SHP77 (cell line): ENCODE results near the gene ZFP36L2.

Experiments used
- DNase-seq, 2 experiments: peaks; one replicate each; lab custom pipeline; 2025; lab: John Stamatoyannopoulos, UW

Gene ZFP36L2, protein sequence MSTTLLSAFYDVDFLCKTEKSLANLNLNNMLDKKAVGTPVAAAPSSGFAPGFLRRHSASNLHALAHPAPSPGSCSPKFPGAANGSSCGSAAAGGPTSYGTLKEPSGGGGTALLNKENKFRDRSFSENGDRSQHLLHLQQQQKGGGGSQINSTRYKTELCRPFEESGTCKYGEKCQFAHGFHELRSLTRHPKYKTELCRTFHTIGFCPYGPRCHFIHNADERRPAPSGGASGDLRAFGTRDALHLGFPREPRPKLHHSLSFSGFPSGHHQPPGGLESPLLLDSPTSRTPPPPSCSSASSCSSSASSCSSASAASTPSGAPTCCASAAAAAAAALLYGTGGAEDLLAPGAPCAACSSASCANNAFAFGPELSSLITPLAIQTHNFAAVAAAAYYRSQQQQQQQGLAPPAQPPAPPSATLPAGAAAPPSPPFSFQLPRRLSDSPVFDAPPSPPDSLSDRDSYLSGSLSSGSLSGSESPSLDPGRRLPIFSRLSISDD

GRCh38 chr2:43226558-43226954 lies at the start of gene ZFP36L2:
Gene ZFP36L2, minus strand, starts transcription at chr2:43226606. Its CDS starts 291 bp downstream, at chr2:43226315.
- peak; percentile 85 to 92 for DNase-seq

- no peak for DNase-seq
Observed at GRCh38 chr2:43274721-43275120, 48.3 kb upstream of the ZFP36L2 start.

DNA sequence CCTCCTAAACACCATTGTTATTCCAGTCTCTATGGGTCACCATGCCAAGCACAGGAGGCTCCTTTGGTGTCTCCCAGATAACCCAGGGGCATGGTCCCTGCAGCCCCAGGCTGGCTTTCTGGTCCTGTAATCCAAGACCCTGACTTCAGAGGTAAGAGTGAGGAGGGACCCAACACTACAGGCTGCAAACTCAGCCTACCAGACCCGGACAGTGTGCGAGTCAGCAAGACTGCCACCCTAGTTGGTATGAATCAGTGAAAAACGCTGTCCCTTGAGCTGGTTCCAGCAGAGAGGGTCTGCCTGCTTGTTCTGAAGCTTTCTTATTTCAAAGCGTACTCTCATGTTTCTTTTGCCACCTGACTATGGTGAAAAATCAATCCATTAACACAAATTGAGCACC lies 47.6 kb upstream of the ZFP36L2 start:
- no peak for DNase-seq

GRCh38 chr2:43273529-43273928 lies 47.1 kb upstream of the ZFP36L2 start:
- DNase-seq, result no peak

- DNase-seq, result no peak
Observed at GRCh38 chr2:43270930-43271615, 44.7 kb upstream of the ZFP36L2 start.

DNA sequence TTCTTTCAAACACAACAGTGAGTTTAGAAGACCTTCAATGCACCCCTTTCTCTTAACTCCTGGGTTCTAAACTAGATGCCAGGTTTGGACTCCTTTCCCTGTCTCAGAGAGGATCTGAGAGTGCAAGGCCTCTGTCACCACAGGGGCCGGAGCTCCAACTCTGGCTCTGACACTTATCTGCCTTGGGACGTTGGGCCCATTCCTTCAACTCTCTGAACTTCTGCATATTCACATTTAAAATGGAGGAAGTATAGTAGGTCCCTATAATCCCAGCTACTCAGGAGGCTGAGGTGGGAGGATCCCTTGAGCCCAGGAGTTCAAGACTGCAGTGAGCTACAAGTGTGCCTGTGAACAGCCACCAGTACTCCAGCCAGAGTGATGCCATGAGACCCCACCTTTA lies 44.1 kb upstream of the ZFP36L2 start:
- DNase-seq, result no peak

- peak in 1 of 2 experiments; percentile 35 for DNase-seq
Observed at GRCh38 chr2:43269706-43270105, 43.3 kb upstream of the ZFP36L2 start.

- peak; percentile 94 for DNase-seq
Observed at GRCh38 chr2:43269074-43269572, 42.7 kb upstream of the ZFP36L2 start.

DNA sequence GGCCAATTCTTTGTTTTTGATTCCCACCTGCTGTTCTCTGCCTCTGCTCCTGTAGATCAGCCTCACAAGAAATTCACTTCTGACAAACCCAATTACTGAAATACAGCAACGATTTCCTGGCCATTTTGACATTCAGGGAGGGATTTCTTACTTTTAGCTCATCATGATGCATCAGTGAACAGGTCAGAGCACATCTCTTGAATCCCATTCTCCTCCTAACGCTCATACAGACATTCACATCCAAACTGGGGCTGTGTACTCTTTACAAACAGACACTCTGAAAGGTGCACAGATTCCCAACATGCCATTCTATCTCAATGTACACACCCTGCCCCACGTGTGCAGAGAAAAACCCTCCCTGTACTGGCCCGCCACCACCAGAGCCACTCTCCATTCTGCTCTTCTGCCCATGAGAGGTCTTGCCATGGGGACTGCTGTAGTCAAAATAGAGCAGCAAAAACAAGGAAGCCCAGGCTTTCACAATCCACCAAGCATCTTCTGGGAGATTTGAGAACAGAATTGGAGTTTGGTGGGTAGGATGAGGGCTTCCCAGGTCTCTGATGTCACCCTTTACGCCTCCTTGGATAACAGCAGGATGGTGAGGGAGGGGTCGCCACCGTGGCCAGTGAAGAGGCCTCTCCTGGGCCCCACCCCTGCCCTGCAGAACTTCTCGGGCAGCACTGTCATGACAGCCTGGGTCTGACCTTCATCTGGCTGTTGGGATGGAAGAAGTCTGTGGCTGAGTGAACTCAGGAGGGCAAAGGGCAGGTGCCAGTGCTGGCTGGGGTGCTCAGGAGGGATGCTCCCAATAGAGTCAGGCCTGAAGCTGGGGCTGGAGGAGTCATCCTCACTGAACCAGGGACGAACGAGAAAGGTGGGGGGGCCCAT lies 41.9 kb upstream of the ZFP36L2 start:
- DNase-seq, result no peak

GRCh38 chr2:43267381-43267780 lies 41.0 kb upstream of the ZFP36L2 start:
- no peak for DNase-seq

- no peak for DNase-seq
Observed at GRCh38 chr2:43266711-43267111, 40.3 kb upstream of the ZFP36L2 start.

- DNase-seq, result no peak
Observed at GRCh38 chr2:43265421-43265820, 39.0 kb upstream of the ZFP36L2 start.

GRCh38 chr2:43265001-43265400 lies 38.6 kb upstream of the ZFP36L2 start:
- no peak for DNase-seq

DNA sequence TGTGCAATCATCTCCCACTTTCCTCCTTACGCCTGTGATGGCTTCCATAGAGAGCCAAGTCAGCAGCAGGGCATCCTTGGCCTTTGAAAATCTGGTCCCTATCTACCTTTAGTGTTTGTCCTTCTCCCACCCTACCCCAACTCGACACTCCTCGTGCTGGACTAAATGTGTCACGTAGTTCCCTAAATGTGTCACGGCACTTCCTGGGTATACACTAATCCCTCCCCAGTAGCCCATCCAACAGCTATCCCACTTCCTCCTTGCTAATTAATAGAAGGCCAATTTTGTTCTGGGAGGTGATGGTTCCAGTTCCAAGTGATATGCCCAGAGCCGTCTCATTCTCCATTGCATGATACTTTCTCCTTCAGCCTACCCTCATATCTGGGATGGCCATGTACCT lies 36.5 kb upstream of the ZFP36L2 start:
- DNase-seq, result no peak

- DNase-seq, result no peak
Observed at GRCh38 chr2:43262239-43262638, 35.8 kb upstream of the ZFP36L2 start.

- no peak for DNase-seq
Observed at GRCh38 chr2:43259512-43259911, 33.1 kb upstream of the ZFP36L2 start.

DNA sequence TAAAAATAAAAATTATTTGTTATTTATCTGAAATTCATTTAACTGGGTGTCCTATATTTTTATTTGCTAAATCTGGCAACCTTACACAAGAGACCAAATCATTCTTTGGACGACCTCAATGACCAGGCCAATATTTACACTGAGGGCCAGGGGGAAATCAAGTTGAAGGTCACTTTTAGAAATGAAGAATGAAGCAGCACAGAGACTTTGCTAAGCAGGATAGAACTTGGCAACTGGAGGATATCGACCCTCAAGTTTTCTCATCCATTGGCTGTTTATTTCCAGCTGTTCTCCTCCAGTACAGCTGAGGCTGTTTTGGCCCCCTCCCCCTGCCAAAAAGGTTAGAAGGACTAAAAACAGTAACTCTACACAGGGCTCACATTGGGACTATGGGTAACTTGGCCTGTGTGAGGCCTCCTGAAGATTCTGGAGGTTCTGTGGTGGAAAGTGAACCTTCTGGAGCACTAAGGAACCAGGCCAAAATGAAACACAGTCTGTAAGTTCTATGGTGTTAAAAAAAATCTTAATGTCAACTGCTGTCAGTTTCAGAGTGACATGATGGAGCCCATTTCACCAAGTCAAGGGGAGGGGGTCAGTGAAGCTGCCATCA lies 32.2 kb upstream of the ZFP36L2 start:
- DNase-seq, result no peak

GRCh38 chr2:43255296-43255910 lies 29.0 kb upstream of the ZFP36L2 start:
- no peak for DNase-seq

- DNase-seq, result no peak
Observed at GRCh38 chr2:43254331-43254730, 27.9 kb upstream of the ZFP36L2 start.

GRCh38 chr2:43251171-43251731 lies 24.8 kb upstream of the ZFP36L2 start:
- no peak for DNase-seq

- DNase-seq, result no peak
Observed at GRCh38 chr2:43250015-43250414, 23.6 kb upstream of the ZFP36L2 start.
